CD14-positive monocyte (primary cell): ENCODE data around the gene APCDD1L. TPM values are rescaled to one million over a fixed set of nuclear protein-coding genes. Genes with fewer than 3 reads are reported as not detected.
A peak's percentile ranks its signal among the peaks of the same experiment; 100 is the strongest.

Experiments
- DNase-seq, 3 donors: peaks; one replicate each; pipeline ENCODE4 v3.0.0-alpha.2; 2011 to 2022
- H2AFZ ChIP-seq: 2 replicates; pipeline ENCODE4 v1.6.0; 2012; ENCODE audit warnings: mild to moderate bottlenecking, low read depth, low read length, inconsistent platforms; ENCODE audit not compliant: insufficient read depth, poor library complexity, severe bottlenecking
- H3K27ac ChIP-seq, 2 donors: 1 replicate in 1 of 2; 2 replicates in 1 of 2; pipeline ENCODE4 v1.5.1; 2012 to 2013; ENCODE audit warnings: low read length in 2 of 2, control low read depth in 1 of 2, inconsistent platforms in 1 of 2, low read depth in 1 of 2, mild to moderate bottlenecking in 1 of 2
- H3K27me3 ChIP-seq, 2 donors: one replicate each; pipeline versions ENCODE4 v1.6.0 to v1.6.1; 2011 to 2013; ENCODE audit warnings: low read length in 2 of 2; ENCODE audit not compliant: control insufficient read depth in 2 of 2, insufficient read depth in 2 of 2
- H3K36me3 ChIP-seq, 2 donors: replicated peaks in 1 of 2; 1 replicate in 1 of 2; 2 replicates in 1 of 2; pipeline versions ENCODE4 v1.5.1 to v1.6.1; 2012 to 2013; ENCODE audit warnings: low read length in 2 of 2, control low read depth in 1 of 2, inconsistent platforms in 1 of 2, mild to moderate bottlenecking in 1 of 2; ENCODE audit not compliant: insufficient read depth in 2 of 2, control insufficient read depth in 1 of 2
- H3K4me1 ChIP-seq, 2 donors: 1 replicate in 1 of 2; 2 replicates in 1 of 2; pipeline versions ENCODE4 v1.5.1 to v1.6.1; 2012 to 2013; ENCODE audit warnings: low read length in 2 of 2, control low read depth in 1 of 2, inconsistent platforms in 1 of 2, mild to moderate bottlenecking in 1 of 2, moderate library complexity in 1 of 2; ENCODE audit not compliant: insufficient read depth in 2 of 2, control insufficient read depth in 1 of 2
- H3K4me2 ChIP-seq: replicated peaks from 2 replicates; pipeline ENCODE3; 2012; ENCODE audit warnings: low read length, moderate library complexity, mild to moderate bottlenecking; ENCODE audit not compliant: poor library complexity, severe bottlenecking; ENCODE audit errors: extremely low read depth
- H3K4me3 ChIP-seq, 3 experiments: fragments of 200-600 bp in 1 of 3; sonication (generic) in 1 of 3; replicated peaks in 1 of 3; 1 replicate in 2 of 3; 2 replicates in 1 of 3; pipeline ENCODE4 v1.5.1; 2011 to 2013; ENCODE audit warnings: low read length in 3 of 3, mild to moderate bottlenecking in 3 of 3, control low read depth in 2 of 3, low read depth in 2 of 3, inconsistent platforms in 1 of 3, moderate library complexity in 1 of 3
- H3K79me2 ChIP-seq: 2 replicates; pipeline ENCODE4 v1.6.0; 2012; ENCODE audit warnings: mild to moderate bottlenecking, control low read depth, inconsistent platforms, low read length, moderate library complexity; ENCODE audit not compliant: insufficient read depth
- H3K9ac ChIP-seq: 2 replicates; pipeline ENCODE4 v1.6.0; 2017; ENCODE audit warnings: low read length, mild to moderate bottlenecking; ENCODE audit not compliant: insufficient read depth, poor library complexity, severe bottlenecking
- H3K9me3 ChIP-seq, 2 donors: replicated peaks in 1 of 2; 1 replicate in 1 of 2; 2 replicates in 1 of 2; pipeline versions ENCODE4 v1.5.1 to v1.6.1; 2012 to 2013; ENCODE audit warnings: low read length in 2 of 2, control low read depth in 1 of 2; ENCODE audit not compliant: control insufficient read depth in 1 of 2, insufficient read depth in 1 of 2
- H4K20me1 ChIP-seq: 2 replicates; pipeline ENCODE4 v1.6.0; 2012; ENCODE audit warnings: mild to moderate bottlenecking, low read length, control low read depth, moderate library complexity; ENCODE audit not compliant: insufficient read depth
- H3K27ac Mint-ChIP-seq, 7 donors: one replicate each; pipeline ENCODE4 v1.8.0; 2020; ENCODE audit warnings: mild to moderate bottlenecking in 7 of 7, mixed read lengths in 7 of 7, moderate library complexity in 6 of 7, inconsistent platforms in 2 of 7
- H3K27me3 Mint-ChIP-seq, 3 donors: one replicate each; pipeline ENCODE4 v1.8.0; 2021 to 2022; ENCODE audit warnings: low read depth in 3 of 3, mild to moderate bottlenecking in 3 of 3, mixed read lengths in 3 of 3, moderate library complexity in 3 of 3, inconsistent platforms in 1 of 3
- H3K36me3 Mint-ChIP-seq, 2 donors: one replicate each; pipeline ENCODE4 v1.8.0; 2020; ENCODE audit warnings: mixed read lengths in 2 of 2, inconsistent platforms in 1 of 2, mild to moderate bottlenecking in 1 of 2
- H3K4me1 Mint-ChIP-seq: one replicate; pipeline ENCODE4 v1.8.0; 2020; ENCODE audit warnings: mild to moderate bottlenecking, mixed read lengths
- H3K4me3 Mint-ChIP-seq, 2 donors: one replicate each; pipeline ENCODE4 v1.8.0; 2020; ENCODE audit warnings: mild to moderate bottlenecking in 2 of 2, mixed read lengths in 2 of 2, moderate library complexity in 1 of 2
- H3K9me3 Mint-ChIP-seq, 7 donors: one replicate each; pipeline ENCODE4 v1.8.0; 2020 to 2022; ENCODE audit warnings: mixed read lengths in 7 of 7, mild to moderate bottlenecking in 6 of 7, moderate library complexity in 6 of 7, inconsistent platforms in 2 of 7
- CTCF ChIP-seq: fragments of 200-600 bp; IDR thresholded peaks from one replicate; pipeline ENCODE4 v1.8.0; 2022; ENCODE audit warnings: antibody characterized with exemption, mild to moderate bottlenecking
- WGBS: methylation state at CpG from one replicate; pipeline ENCODE4 v1.1.5; 2013; ENCODE audit warnings: missing lambda C conversion rate; ENCODE audit not compliant: insufficient coverage; 5-methylcytosine and 5-hydroxymethylcytosine counted together
- intact Hi-C, 2 donors: fragments of 100-400 bp; cut with micrococcal nuclease; formaldehyde crosslinking; loops; one replicate each; pipeline versions ENCODE4 v1.15.0 to v1.15.1; 2023
- polyA plus RNA-seq, 3 donors: library from polyadenylated mRNA; depleted of rRNA in 1 of 3; unstranded in 2 of 3; stranded (reverse) in 1 of 3; fragments of 300-500 nt in 2 of 3; fragments of >200 nt in 1 of 3; fragmentation: Illumina TruSeq in 2 of 3; gene quantifications; 1 replicate in 2 of 3; 2 replicates in 1 of 3; pipeline ENCODE4 v1.2.3, GENCODE V29; 2012 to 2021

The APCDD1L gene
- polyA plus RNA-seq, 3 donors, result not detected

GRCh38 chr20:58446960-58447265 lies 68.3 kb downstream of the APCDD1L start:
- H2AFZ ChIP-seq, result no peak overlapping the region
- no peaks in the 10 kb centered on the region for H3K9me3 ChIP-seq
- Mint-ChIP-seq H3K4me3 (no peak overlapping the region), H3K36me3 (peaks cover 66 to 77% of the 10 kb centered on the region in 2 donors), H3K4me1 (no peaks in the 10 kb centered on the region), H3K9me3 (no peaks in the 10 kb centered on the region), H3K27me3 (no peaks in the 10 kb centered on the region), H3K27ac (peak overlapping the region in 1 of 7 donors; percentile 8)
- H3K4me3 ChIP-seq, result no peak overlapping the region
- no peak overlapping the region for H3K27ac ChIP-seq
- H4K20me1 ChIP-seq, result peaks cover 24% of the 10 kb centered on the region
- peaks cover 42 to 95% of the 10 kb centered on the region in 2 donors for H3K36me3 ChIP-seq
- WGBS, result 92% methylated on average over 5 of the region's 7 CpGs
- H3K4me1 ChIP-seq, result no peaks in the 10 kb centered on the region
- DNase-seq, result no peak
- intact Hi-C loops, result loop anchor here (5.0 to 10.0 kb wide), 2 partner anchors 210 to 212 kb away; no protein-coding TSS in a partner anchor
- no peak overlapping the region for H3K9ac ChIP-seq
- H3K27me3 ChIP-seq, result no peaks in the 10 kb centered on the region
- no peak overlapping the region for H3K4me2 ChIP-seq
- H3K79me2 ChIP-seq, result no peaks in the 10 kb centered on the region
- TF ChIP-seq CTCF, result no peak

- Histone ChIP-seq H3K4me1 (no peaks in the 10 kb centered on the region), H3K4me3 (no peak overlapping the region), H4K20me1 (peaks cover 24% of the 10 kb centered on the region), H3K27ac (no peak overlapping the region), H3K79me2 (no peaks in the 10 kb centered on the region), H3K4me2 (no peak overlapping the region), H2AFZ (no peak overlapping the region), H3K9ac (no peak overlapping the region), H3K27me3 (no peaks in the 10 kb centered on the region), H3K36me3 (peaks cover 42 to 95% of the 10 kb centered on the region in 2 donors), H3K9me3 (no peaks in the 10 kb centered on the region)
- DNase-seq, result no peak
- no peak overlapping the region for H3K4me3 Mint-ChIP-seq
- peaks cover 71 to 82% of the 10 kb centered on the region in 2 donors for H3K36me3 Mint-ChIP-seq
- intact Hi-C loops, result loop anchor here (5.0 to 10.0 kb wide), 2 partner anchors 209 to 212 kb away; no protein-coding TSS in a partner anchor
- no peaks in the 10 kb centered on the region for H3K27me3 Mint-ChIP-seq
- TF ChIP-seq CTCF, result no peak
- no peaks in the 10 kb centered on the region for H3K9me3 Mint-ChIP-seq
- H3K4me1 Mint-ChIP-seq, result no peaks in the 10 kb centered on the region
- 90% methylated on average over 3 of the region's 6 CpGs for WGBS
- peak overlapping the region in 2 of 7 donors; percentile 8 to 32 for H3K27ac Mint-ChIP-seq
These were observed 68.8 kb downstream of the APCDD1L start for GRCh38 chr20:58446264-58446959.
